Hepatocyte (in vitro differentiated cells): ENCODE results near the gene RNF141. TPM values are rescaled to one million over a fixed set of nuclear protein-coding genes. Genes with fewer than 3 reads are reported as not detected.

Experiments used
- DNase-seq: peaks from one replicate; pipeline ENCODE4 v3.0.0-alpha.2; 2016; ENCODE audit warnings: low spot score
- H2AFZ ChIP-seq: fragments of 200-600 bp; sonication (generic); 2 replicates; pipeline ENCODE4 v1.6.0; 2016; ENCODE audit warnings: antibody characterized with exemption, mild to moderate bottlenecking
- H3K27ac ChIP-seq: fragments of 200-600 bp; sonication (generic); 2 replicates; pipeline ENCODE4 v1.5.1; 2016; ENCODE audit warnings: mild to moderate bottlenecking
- H3K27me3 ChIP-seq: fragments of 200-600 bp; sonication (generic); 2 replicates; pipeline ENCODE4 v1.6.1; 2016
- H3K36me3 ChIP-seq: fragments of 200-600 bp; sonication (generic); replicated peaks from 2 replicates; pipeline ENCODE4 v1.5.1; 2016; ENCODE audit warnings: low read depth; ENCODE audit not compliant: insufficient read depth
- H3K4me1 ChIP-seq: fragments of 200-600 bp; sonication (generic); 2 replicates; pipeline ENCODE4 v1.5.1; 2016; ENCODE audit warnings: mild to moderate bottlenecking, moderate library complexity; ENCODE audit not compliant: insufficient read depth
- H3K4me2 ChIP-seq: fragments of 200-600 bp; sonication (generic); 2 replicates; pipeline ENCODE4 v1.6.0; 2016
- H3K4me3 ChIP-seq: fragments of 200-600 bp; sonication (generic); 2 replicates; pipeline ENCODE4 v1.5.1; 2016; ENCODE audit warnings: mild to moderate bottlenecking
- H3K79me2 ChIP-seq: fragments of 200-600 bp; sonication (generic); 2 replicates; pipeline ENCODE4 v1.6.0; 2017; ENCODE audit warnings: mild to moderate bottlenecking
- H3K9me2 ChIP-seq: fragments of 200-600 bp; sonication (generic); replicated peaks from 2 replicates; pipeline ENCODE4 v1.6.0; 2017; ENCODE audit warnings: mild to moderate bottlenecking; ENCODE audit not compliant: insufficient read depth
- H3K9me3 ChIP-seq: fragments of 200-600 bp; sonication (generic); 2 replicates; pipeline ENCODE4 v1.5.1; 2016; ENCODE audit warnings: low read depth, mild to moderate bottlenecking
- H4K20me1 ChIP-seq: fragments of 200-600 bp; sonication (generic); 2 replicates; pipeline ENCODE4 v1.6.0; 2016; ENCODE audit warnings: mild to moderate bottlenecking; ENCODE audit not compliant: insufficient read depth, poor library complexity, severe bottlenecking
- EZH2 ChIP-seq: fragments of 200-600 bp; sonication (generic); IDR thresholded peaks from 2 replicates; pipeline ENCODE4 v1.6.1; 2016; ENCODE audit warnings: antibody characterized with exemption, mild to moderate bottlenecking, borderline replicate concordance
- EZH2phosphoT487 ChIP-seq: fragments of 200-600 bp; sonication (generic); IDR thresholded peaks from one replicate; pipeline ENCODE4 v1.6.1; 2018; ENCODE audit warnings: antibody characterized with exemption, mild to moderate bottlenecking, low read depth, moderate library complexity; ENCODE audit not compliant: unreplicated experiment, severe bottlenecking
- WGBS: methylation state at CpG from one replicate; pipeline ENCODE4 v1.1.6; 2016; ENCODE audit warnings: low lambda C conversion rate; ENCODE audit errors: missing lambda C conversion rate; 5-methylcytosine and 5-hydroxymethylcytosine counted together
- polyA plus RNA-seq: library from polyadenylated mRNA; unstranded; fragments of >200 nt; fragmentation: Nextera tagmentation; extraction: Ambion mirVana; gene quantifications from 2 replicates; pipeline ENCODE4 v1.2.1, GENCODE V29; 2016
- total RNA-seq: library from RNA; depleted of rRNA; stranded (reverse); fragments of >200 nt; gene quantifications from 2 replicates; pipeline ENCODE4 v1.2.3, GENCODE V29; 2014
- TF ChIP-seq, protein P1 (sequence below): fragments of 200-600 bp; sonication (generic); IDR thresholded peaks from 2 replicates; pipeline ENCODE4 v1.5.1; 2016; ENCODE audit warnings: antibody characterized with exemption, mild to moderate bottlenecking; ENCODE audit not compliant: poor library complexity

RNF141 gene
- total and polyA plus RNA-seq, 2 experiments from 2014 or later, result 21.2 to 32.9 TPM

DNA sequence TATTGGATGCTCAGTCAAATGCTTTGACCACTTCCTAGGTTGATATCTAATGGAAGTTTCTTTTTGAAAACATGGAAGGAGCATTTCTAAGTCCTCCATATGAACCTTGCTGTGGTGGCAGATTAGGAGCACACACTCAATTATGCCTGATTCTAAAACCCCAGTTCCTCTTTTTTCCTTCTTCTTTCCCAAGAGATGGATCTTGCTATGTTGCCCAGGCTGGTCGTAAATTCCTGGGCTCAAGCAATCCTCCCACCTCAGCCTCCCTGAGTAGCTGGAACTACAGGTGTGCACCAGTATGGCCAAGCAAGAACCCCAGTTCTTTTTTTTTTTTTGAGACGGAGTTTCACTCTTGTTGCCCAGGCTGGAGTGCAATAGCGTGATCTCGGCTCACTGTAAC lies 24.5 kb upstream of the RNF141 start:
- Histone ChIP-seq H3K4me2 (no peak overlapping the region), H3K9me3 (no peaks in the 10 kb centered on the region), H3K36me3 (no peaks in the 10 kb centered on the region), H3K4me3 (no peak overlapping the region), H3K27ac (no peak overlapping the region), H3K27me3 (no peaks in the 10 kb centered on the region), H2AFZ (no peak overlapping the region), H3K79me2 (no peaks in the 10 kb centered on the region), H3K9me2 (no peaks in the 10 kb centered on the region), H3K4me1 (peaks cover 7% of the 10 kb centered on the region), H4K20me1 (no peaks in the 10 kb centered on the region)
- DNase-seq, result no peak
- 97% methylated on average over 4 of the region's 4 CpGs for WGBS
- TF ChIP-seq, protein P1, sequence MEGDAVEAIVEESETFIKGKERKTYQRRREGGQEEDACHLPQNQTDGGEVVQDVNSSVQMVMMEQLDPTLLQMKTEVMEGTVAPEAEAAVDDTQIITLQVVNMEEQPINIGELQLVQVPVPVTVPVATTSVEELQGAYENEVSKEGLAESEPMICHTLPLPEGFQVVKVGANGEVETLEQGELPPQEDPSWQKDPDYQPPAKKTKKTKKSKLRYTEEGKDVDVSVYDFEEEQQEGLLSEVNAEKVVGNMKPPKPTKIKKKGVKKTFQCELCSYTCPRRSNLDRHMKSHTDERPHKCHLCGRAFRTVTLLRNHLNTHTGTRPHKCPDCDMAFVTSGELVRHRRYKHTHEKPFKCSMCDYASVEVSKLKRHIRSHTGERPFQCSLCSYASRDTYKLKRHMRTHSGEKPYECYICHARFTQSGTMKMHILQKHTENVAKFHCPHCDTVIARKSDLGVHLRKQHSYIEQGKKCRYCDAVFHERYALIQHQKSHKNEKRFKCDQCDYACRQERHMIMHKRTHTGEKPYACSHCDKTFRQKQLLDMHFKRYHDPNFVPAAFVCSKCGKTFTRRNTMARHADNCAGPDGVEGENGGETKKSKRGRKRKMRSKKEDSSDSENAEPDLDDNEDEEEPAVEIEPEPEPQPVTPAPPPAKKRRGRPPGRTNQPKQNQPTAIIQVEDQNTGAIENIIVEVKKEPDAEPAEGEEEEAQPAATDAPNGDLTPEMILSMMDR, result no peak
- TF ChIP-seq EZH2, result no peak
- TF ChIP-seq EZH2phosphoT487, result no peak

- no peak for DNase-seq
- 96% methylated on average over 1 of the region's 1 CpG for WGBS
- Histone ChIP-seq H3K79me2 (no peaks in the 10 kb centered on the region), H2AFZ (no peak overlapping the region), H3K27ac (no peak overlapping the region), H4K20me1 (no peaks in the 10 kb centered on the region), H3K9me3 (no peaks in the 10 kb centered on the region), H3K4me2 (no peak overlapping the region), H3K27me3 (no peaks in the 10 kb centered on the region), H3K9me2 (no peaks in the 10 kb centered on the region), H3K36me3 (no peaks in the 10 kb centered on the region), H3K4me1 (peaks cover 7% of the 10 kb centered on the region), H3K4me3 (no peak overlapping the region)
- TF ChIP-seq EZH2phosphoT487, result no peak
- TF ChIP-seq, protein P1, result peak; percentile 39
- no peak for TF ChIP-seq EZH2
These were observed 23.8 kb upstream of the RNF141 start for GRCh38 chr11:10564696-10565318.

GRCh38 chr11:10564030-10564429 lies 23.0 kb upstream of the RNF141 start:
- Histone ChIP-seq H3K9me3 (no peaks in the 10 kb centered on the region), H3K27ac (no peak overlapping the region), H4K20me1 (no peaks in the 10 kb centered on the region), H3K4me3 (no peak overlapping the region), H3K9me2 (no peaks in the 10 kb centered on the region), H3K4me1 (peaks cover 7% of the 10 kb centered on the region), H2AFZ (no peak overlapping the region), H3K27me3 (no peaks in the 10 kb centered on the region), H3K36me3 (no peaks in the 10 kb centered on the region), H3K79me2 (no peaks in the 10 kb centered on the region), H3K4me2 (no peak overlapping the region)
- WGBS, result 92% methylated on average over 3 of the region's 3 CpGs
- DNase-seq, result no peak
- TF ChIP-seq EZH2 (no peak), EZH2phosphoT487 (no peak)
- TF ChIP-seq, protein P1, result no peak

- H3K27me3 ChIP-seq, result no peaks in the 10 kb centered on the region
- no peaks in the 10 kb centered on the region for H3K79me2 ChIP-seq
- TF ChIP-seq, protein P1, result no peak
- TF ChIP-seq EZH2phosphoT487 (no peak), EZH2 (no peak)
- H3K4me3 ChIP-seq, result no peak overlapping the region
- no peak for DNase-seq
- no peak overlapping the region for H2AFZ ChIP-seq
- no peaks in the 10 kb centered on the region for H4K20me1 ChIP-seq
- H3K4me1 ChIP-seq, result peaks cover 10% of the 10 kb centered on the region
- H3K9me2 ChIP-seq, result no peaks in the 10 kb centered on the region
- no peaks in the 10 kb centered on the region for H3K36me3 ChIP-seq
- H3K4me2 ChIP-seq, result no peak overlapping the region
- 93% methylated on average over 1 of the region's 1 CpG for WGBS
- no peaks in the 10 kb centered on the region for H3K9me3 ChIP-seq
- H3K27ac ChIP-seq, result no peak overlapping the region
These were observed 21.0 kb upstream of the RNF141 start for GRCh38 chr11:10561947-10562346.
